ENCODE data around the gene LRG1. TPM values are rescaled to one million over a fixed set of nuclear protein-coding genes. Genes with fewer than 3 reads are reported as not detected.
"Not testable (repeated sequence)": the region's sequence is repeated elsewhere in the genome, so short reads cannot be mapped to it uniquely, and the experiment has no call there.

Gene LRG1
- total RNA-seq, 1 experiment from 2014 or later, result 0.10 TPM

DNA sequence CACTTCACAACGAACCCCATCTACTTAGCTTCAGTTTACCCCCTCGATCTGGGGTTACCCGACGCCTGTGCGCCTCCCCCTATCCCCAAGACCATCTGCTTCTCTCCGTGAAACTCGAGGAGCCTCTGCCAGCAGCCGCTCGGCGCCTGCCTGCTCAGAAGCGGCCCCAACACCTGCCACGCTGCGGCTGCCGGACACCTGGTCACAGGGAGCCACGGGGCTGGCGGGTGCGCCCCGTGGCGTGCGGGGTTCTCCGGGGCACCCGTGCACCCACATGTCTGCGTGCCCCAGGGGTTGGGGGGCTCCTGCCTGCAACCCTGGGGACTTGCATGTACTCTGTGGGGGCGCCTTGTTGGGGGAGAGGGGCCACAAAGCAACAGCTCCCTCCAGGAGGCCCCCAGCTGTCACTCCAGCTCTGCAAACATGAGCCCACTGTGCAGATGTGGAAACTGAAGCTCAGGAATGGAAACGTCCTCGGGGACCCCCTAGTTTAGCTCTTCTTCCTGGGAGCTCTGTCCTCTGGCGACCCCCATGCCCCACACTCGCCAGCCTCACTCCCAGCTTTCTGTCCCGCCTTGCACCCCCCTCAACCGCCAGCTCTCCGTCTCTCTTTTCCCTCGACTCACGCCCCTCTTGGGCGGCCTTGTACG, 26.7 kb upstream of the LRG1 start:
- no peak for DNase-seq
- Histone ChIP-seq H3K4me3 (ENCODE audit: insufficient read depth, low read depth, low read length) (no peak overlapping the region), H3K27me3 (ENCODE audit: control insufficient read depth, insufficient read depth, low read length) (no peaks in the 10 kb centered on the region), H3K36me3 (replicated peaks; ENCODE audit: control insufficient read depth, insufficient read depth, low read length) (no peaks in the 10 kb centered on the region)

DNA sequence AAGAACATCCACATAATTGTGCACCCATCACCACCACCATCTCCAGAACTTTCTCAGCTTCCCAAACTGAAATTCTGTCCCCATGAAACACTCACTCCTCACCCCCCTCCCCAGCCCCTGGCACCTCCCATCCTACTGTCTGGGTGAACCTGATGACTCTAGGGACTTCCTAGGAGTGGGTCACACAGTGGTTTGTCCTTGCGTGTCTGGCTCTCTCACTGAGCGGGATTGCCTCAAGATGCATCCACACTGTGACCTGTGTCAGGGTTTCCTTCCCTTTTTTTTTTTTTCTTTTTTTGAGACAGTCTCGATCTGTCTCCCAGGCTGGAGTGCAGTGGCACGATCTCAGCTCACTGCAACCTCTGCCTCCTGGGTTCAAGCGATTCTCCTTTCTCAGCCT, 23.7 kb upstream of the LRG1 start:
- DNase-seq; H3K4me3 ChIP-seq (ENCODE audit: insufficient read depth, low read depth, low read length); H3K27me3 ChIP-seq (ENCODE audit: control insufficient read depth, insufficient read depth, low read length); H3K36me3 ChIP-seq (replicated peaks; ENCODE audit: control insufficient read depth, insufficient read depth, low read length): not testable (repeated sequence)

DNA sequence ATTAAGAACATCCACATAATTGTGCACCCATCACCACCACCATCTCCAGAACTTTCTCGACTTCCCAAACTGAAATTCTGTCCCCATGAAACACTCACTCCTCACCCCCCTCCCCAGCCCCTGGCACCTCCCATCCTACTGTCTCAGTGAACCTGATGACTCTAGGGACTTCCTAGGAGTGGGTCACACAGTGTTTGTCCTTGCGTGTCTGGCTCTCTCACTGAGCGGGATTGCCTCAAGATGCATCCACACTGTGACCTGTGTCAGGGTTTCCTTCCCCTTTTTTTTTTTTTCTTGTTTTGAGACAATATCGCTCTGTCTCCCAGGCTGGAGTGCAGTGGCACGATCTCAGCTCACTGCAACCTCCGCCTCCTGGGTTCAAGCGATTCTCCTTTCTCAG, 22.2 kb upstream of the LRG1 start:
- not testable (repeated sequence) for DNase-seq; H3K36me3 ChIP-seq (replicated peaks; ENCODE audit: control insufficient read depth, insufficient read depth, low read length); H3K27me3 ChIP-seq (ENCODE audit: control insufficient read depth, insufficient read depth, low read length); H3K4me3 ChIP-seq (ENCODE audit: insufficient read depth, low read depth, low read length)

DNA sequence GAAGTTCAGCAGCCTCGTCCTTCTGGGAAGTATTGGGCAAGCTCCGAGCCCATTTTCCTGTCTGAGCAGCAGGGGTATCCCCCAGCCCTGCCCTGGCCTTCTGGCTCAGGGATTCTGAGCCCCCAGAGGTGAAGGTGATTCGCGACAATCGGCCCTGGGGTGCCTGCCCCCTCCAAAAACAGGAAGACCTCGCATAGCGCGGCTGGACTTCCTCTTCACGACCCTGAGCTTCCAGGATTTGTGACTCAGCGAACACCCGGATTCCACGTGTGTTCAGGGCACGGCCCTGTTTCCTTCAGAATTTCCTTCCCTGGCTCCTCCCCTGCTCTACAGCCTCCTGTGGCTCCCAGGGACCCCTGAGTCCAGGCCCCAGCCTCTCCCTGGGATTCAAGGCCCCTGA, 19.7 kb upstream of the LRG1 start, which contains the start of gene SEMA6B:
Gene SEMA6B, minus strand, starts transcription at position 116 of the 400 bp plus-strand sequence. CDS start 1,227 bp downstream, outside the sequence.
- no peak for DNase-seq
- Histone ChIP-seq H3K4me3 (ENCODE audit: insufficient read depth, low read depth, low read length) (no peak within 1 kb of the TSS), H3K36me3 (replicated peaks; ENCODE audit: control insufficient read depth, insufficient read depth, low read length) (peaks cover 7% of the 10 kb centered on the region), H3K27me3 (ENCODE audit: control insufficient read depth, insufficient read depth, low read length) (no peaks in the 10 kb centered on the region)

DNA sequence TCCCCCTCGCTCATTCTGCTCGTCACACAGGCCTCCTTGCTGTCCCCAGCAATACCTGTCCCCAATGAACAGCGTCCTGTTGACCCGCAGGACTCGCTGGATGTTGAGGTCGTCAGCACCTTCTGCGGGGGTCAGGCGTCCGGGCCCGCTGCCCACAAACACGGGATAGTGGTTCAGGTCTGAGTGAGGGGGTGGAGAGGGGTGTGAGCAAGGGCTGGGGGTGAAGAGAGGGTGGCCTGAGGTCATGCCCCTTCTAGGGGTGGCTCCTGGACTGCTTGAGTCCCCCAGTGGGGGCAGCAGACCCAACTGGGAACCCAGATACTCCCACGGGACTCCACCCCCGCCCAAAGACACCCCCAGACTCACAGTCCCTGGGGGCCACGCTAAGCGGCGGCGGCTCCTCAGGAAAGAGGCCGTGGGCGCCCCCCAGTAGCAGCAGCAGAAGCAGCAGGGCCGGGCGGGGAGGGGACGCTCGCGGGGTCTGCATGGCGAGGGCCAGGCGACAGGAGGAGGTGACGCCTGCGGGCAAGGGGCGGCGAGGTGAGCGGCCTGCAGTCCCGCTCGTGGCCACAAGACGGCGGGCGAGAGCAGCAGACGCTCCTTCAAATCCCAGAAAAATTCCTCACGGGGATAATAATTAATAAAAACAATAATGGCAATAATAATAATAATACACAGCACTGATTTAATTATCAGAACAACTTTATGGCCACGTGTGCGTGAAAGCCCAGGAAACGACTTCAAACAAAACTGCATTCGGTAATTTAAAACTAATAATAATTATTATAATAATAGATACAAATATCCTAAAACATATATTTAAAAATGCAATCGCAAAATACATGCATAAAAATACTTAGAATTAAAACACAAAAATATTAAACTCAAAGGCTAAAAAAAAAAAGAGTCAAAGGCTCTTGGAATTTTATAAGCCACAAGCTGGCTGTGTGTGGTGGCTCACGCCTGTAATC, 18.4 kb upstream of the LRG1 start:
- H3K4me3 ChIP-seq (ENCODE audit: insufficient read depth, low read depth, low read length), result no peak overlapping the region
- peaks cover 17% of the 10 kb centered on the region for H3K36me3 ChIP-seq (replicated peaks; ENCODE audit: control insufficient read depth, insufficient read depth, low read length)
- peak; percentile 93 for DNase-seq
- no peaks in the 10 kb centered on the region for H3K27me3 ChIP-seq (ENCODE audit: control insufficient read depth, insufficient read depth, low read length)

DNA sequence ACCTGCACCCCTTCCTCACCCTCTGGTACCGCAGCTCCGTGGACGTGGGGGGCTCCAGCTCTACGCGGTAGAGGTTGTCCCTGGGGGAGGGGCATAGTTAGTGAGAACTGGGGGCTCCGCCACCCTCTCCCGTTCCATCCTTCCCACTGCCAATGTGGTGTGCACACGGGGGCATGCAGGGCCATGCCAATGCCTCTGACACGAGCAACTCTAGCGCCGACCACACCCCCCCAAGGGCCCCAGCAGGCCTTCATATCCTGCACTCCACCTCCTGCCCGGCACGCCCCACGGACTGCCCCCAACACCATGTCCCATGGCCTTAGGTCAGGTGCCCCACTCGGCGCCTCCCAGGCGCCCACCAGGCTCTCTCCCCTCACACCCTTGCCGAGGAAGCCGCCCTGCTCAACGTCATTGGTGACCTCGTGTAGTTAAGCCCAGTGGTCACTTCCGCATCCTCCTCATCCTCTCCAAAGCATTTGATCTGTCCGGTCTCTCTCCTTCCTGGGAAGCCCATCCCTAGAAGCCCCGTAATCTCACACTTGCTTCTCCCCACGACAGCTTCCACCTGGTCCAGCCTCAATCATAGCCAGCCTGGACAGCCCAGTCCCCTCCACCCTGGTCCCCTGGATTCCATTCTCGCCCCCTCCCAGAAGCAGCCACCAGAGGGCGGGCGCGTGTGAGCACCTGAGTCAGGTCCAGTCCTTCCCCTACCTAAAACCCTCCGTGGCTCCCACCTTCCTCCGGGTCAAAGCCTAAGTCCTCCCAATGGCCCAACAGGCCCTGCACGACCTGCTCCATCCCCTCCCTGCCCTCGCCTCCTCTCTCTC, 17.5 kb upstream of the LRG1 start:
- H3K4me3 ChIP-seq (ENCODE audit: insufficient read depth, low read depth, low read length), result no peak overlapping the region
- peak; percentile 84 for DNase-seq
- H3K36me3 ChIP-seq (replicated peaks; ENCODE audit: control insufficient read depth, insufficient read depth, low read length), result peaks cover 19% of the 10 kb centered on the region
- H3K27me3 ChIP-seq (ENCODE audit: control insufficient read depth, insufficient read depth, low read length), result no peaks in the 10 kb centered on the region

DNA sequence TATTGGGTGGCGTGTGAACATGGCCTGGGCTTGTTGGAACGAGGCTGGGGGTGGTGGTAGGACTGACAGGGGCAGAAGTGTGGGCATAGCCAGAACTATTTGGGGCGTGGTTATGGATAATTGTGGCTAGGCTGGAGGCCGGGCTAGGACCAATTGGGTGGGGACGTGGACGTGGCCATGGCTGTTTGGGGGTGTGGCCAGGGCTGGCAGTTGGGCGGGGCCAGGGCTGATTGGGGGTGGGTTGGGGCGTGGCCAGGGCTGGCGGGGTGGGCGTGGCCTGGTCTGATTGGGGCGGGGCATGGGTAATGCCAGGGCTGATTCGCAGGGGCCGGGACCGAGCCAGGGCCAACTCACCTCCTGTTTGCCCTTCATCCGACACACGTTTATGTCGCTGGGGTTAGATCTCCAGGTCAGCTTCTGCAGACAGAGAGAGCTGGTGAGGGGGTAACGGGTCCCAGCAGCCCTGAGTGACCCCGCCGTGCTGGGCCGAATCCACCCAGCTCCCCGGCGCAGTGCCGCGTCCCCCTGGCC, 16.8 kb upstream of the LRG1 start:
- Histone ChIP-seq H3K36me3 (replicated peaks; ENCODE audit: control insufficient read depth, insufficient read depth, low read length) (peaks cover 24% of the 10 kb centered on the region), H3K4me3 (ENCODE audit: insufficient read depth, low read depth, low read length) (no peak overlapping the region), H3K27me3 (ENCODE audit: control insufficient read depth, insufficient read depth, low read length) (no peaks in the 10 kb centered on the region)
- DNase-seq, result peak; percentile 100

DNA sequence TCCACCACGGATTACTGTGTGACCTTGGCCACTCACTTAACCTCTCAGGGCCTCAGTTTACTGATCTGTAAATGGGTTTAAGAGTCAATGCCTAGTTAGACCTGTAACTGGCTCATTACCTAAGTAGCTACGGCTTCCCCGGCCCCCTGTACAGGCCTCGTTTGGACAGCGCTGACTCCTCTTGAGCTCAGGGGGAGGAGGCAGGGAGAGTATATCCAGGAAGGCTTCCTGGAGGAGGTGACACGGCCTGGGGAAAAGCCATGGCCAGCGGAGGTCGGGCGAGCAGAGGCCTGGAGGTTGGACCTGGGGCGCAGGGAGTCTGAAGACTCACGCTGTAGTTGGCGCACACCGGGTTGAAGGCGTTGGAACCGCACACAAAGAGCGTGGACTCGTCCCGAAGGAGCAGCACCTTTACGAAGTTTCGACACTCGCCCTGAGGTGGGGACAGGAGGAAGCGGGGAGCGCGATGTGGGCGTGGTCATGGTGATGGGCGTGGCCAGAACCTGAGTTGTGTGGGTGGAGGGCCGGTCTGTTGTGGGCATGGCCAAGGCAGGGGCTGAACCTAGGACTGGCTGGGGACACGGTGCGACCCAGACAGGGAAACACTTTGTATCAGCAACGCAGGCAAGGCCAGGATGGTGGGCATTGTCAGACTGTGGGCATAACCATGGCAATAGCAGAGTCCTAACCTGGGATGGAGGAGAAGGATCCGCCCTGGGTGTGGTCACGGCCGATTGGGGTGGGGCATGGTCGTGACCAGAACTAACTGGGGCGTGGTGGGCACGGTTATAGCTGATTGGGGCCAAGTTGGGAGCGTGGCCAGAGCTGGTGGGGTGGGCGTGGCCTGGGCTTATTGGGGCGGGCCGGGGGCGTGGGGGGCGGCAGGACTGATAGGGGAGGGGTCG, 16.1 kb upstream of the LRG1 start:
- peak; percentile 95 for DNase-seq

DNA sequence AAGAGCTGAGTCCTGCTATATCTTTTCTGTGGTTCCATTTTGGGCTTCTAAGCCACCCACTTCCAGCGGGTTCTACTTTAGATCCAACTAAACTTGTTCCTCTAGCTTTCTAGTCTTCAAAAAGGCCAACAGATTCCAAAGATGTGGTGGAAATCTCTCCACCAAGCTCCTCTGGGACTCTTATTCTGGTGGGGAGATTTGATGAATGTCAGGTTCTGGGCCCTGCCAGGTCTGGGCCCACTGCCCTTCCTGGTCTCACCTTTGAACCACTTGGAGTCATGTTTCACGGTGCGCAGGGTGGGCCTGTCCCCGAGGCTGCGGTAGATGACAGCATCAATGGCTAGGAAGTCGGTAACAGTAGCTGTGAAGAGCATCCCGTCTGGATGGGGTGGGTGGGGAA, 14.9 kb upstream of the LRG1 start:
- DNase-seq, result no peak
- Histone ChIP-seq H3K4me3 (ENCODE audit: insufficient read depth, low read depth, low read length) (no peak overlapping the region), H3K36me3 (replicated peaks; ENCODE audit: control insufficient read depth, insufficient read depth, low read length) (peaks cover 27% of the 10 kb centered on the region), H3K27me3 (ENCODE audit: control insufficient read depth, insufficient read depth, low read length) (no peaks in the 10 kb centered on the region)

More for the DNA sequence above, 16.1 kb upstream of the LRG1 start:
- Histone ChIP-seq H3K27me3 (ENCODE audit: control insufficient read depth, insufficient read depth, low read length) (no peaks in the 10 kb centered on the region), H3K36me3 (replicated peaks; ENCODE audit: control insufficient read depth, insufficient read depth, low read length) (peaks cover 24% of the 10 kb centered on the region), H3K4me3 (ENCODE audit: insufficient read depth, low read depth, low read length) (peak overlapping the region; percentile 10; the same call in 1 of the 2 replicates)

DNA sequence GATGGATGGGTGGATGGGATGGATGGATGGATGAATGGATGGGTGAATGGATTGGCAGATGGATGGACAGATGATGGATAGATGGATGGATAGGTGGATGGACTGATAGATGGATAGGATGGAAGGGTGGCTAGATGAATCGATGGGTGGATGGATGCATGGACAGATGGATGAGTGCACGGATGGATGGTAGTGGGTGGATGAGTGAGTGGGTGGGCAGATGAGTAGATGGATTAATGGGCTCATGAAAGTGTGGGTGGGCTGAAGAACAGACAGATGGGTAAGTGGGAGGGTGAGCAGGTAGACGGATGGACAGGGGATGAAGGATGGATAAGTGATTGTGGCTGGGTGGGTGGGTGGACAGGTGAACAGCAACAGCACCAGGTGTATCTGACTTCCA, 13.9 kb upstream of the LRG1 start:
- no peak for DNase-seq
- peaks cover 29% of the 10 kb centered on the region for H3K36me3 ChIP-seq (replicated peaks; ENCODE audit: control insufficient read depth, insufficient read depth, low read length)
- H3K4me3 ChIP-seq (ENCODE audit: insufficient read depth, low read depth, low read length), result no peak overlapping the region
- H3K27me3 ChIP-seq (ENCODE audit: control insufficient read depth, insufficient read depth, low read length), result no peaks in the 10 kb centered on the region

DNA sequence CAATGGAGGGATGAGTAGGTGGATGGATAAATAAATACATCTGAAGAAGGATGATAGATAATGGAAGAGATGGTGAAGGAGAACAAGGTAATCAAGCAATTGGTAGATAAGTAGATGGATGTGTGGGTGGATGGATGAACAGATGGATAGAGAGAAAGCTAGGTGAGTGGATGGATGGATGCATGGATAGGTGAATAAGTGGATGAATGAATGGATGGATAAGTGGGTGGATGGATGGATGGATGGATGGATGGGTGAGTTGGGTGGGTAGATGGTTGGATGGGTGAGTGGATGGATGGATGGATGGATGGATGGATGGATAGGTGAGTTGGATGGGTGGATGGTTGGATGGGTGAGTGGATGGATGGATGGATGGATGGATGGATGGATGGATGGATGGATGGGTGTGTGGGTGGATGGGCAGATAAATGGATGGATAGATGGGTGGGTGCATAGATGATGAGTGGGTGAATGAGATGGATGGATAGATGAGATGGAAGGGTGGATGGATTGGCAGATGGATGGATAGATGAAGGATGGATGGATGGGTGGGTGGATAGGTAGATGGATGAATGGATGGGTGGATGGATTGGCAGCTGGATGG, 13.4 kb upstream of the LRG1 start:
- Histone ChIP-seq H3K4me3 (ENCODE audit: insufficient read depth, low read depth, low read length) (no peak overlapping the region), H3K27me3 (ENCODE audit: control insufficient read depth, insufficient read depth, low read length) (no peaks in the 10 kb centered on the region), H3K36me3 (replicated peaks; ENCODE audit: control insufficient read depth, insufficient read depth, low read length) (peaks cover 31% of the 10 kb centered on the region)
- DNase-seq, result no peak

DNA sequence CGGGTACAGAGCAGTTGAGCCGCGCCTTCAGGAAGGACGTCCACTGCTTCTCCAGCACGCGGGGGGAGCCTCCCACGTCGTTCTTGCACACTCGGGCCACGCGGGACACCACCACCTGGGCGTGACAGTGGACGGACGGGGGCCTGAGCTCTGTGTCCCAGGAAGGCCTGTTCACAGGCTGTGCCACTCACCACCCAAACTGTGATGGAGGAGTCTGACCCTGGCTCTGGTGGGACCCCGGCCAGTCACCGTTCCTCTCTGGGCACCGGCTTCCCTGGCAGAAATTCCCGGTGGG, 12.6 kb upstream of the LRG1 start:
- H3K36me3 ChIP-seq (replicated peaks; ENCODE audit: control insufficient read depth, insufficient read depth, low read length), result peaks cover 31% of the 10 kb centered on the region
- DNase-seq, result no peak
- H3K4me3 ChIP-seq (ENCODE audit: insufficient read depth, low read depth, low read length), result no peak overlapping the region
- no peaks in the 10 kb centered on the region for H3K27me3 ChIP-seq (ENCODE audit: control insufficient read depth, insufficient read depth, low read length)

DNA sequence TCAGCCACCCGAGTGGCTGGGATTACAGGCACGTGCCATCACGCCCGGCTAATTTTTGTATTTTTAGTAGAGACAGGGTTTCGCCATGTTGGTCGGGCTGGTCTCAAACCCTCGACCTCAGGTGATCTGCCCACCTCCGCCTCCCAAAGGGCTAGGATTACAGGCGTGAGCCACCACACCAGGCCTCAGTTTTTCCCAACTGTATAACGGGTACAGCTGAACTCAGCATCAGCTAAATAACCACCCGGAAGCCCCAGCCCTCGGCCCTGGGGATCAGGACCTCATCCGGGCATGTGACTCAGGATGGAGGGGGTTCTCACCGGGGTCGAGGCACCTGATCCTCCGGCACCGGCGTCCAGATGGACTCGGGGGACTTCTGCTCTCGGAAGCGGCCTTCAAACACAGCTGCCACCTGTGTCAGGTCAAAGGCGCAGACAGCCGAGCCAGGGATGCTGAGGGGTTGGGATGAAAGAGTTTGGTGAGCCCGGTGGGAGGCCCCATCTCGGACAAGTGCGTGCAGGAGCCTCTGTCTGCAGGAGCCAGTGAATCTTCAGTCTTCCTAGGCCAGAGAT, 10.7 kb upstream of the LRG1 start:
- no peaks in the 10 kb centered on the region for H3K27me3 ChIP-seq (ENCODE audit: control insufficient read depth, insufficient read depth, low read length)
- peaks cover 30% of the 10 kb centered on the region for H3K36me3 ChIP-seq (replicated peaks; ENCODE audit: control insufficient read depth, insufficient read depth, low read length)
- DNase-seq, result no peak
- H3K4me3 ChIP-seq (ENCODE audit: insufficient read depth, low read depth, low read length), result no peak overlapping the region
